Endometrial microvascular endothelial cells (primary cell): Measurements from ENCODE around the gene HNRNPM. TPM values are rescaled to one million over a fixed set of nuclear protein-coding genes. Genes with fewer than 3 reads are reported as not detected.
"Not testable (repeated sequence)": the region's sequence is repeated elsewhere in the genome, so short reads cannot be mapped to it uniquely, and the experiment has no call there.

Source experiments
- in situ Hi-C: cut with HindIII; loops from 2 replicates; pipeline ENCODE4 v1.10.0; 2017; ENCODE audit warnings: low sequenced_read_pairs, low pct_unique_long_range_greater_than_20kb; ENCODE audit errors: inconsistent ontology term
- total RNA-seq: library from RNA; depleted of rRNA; stranded (reverse); fragments of >200 nt; gene quantifications from one replicate; pipeline ENCODE4 v1.2.3, GENCODE V29; 2015; ENCODE audit errors: inconsistent ontology term

The HNRNPM gene
- 129 TPM for total RNA-seq

GRCh38 chr19:8444677-8445487, at the start of gene HNRNPM:
Gene HNRNPM (plus strand): TSS chr19:8444975. CDS start chr19:8444999, 24 bp downstream.
- in situ Hi-C loops = no loop called here

- in situ Hi-C loops = no loop called here
These were observed 49.1 kb upstream of the HNRNPM start for GRCh38 chr19:8395621-8396082.

- in situ Hi-C loops = no loop called here
These were observed 48.6 kb upstream of the HNRNPM start for GRCh38 chr19:8396185-8396562.

GRCh38 chr19:8396563-8397203, 48.1 kb upstream of the HNRNPM start:
- in situ Hi-C loops = no loop called here

GRCh38 chr19:8397271-8397670, 47.5 kb upstream of the HNRNPM start:
- in situ Hi-C loops = no loop called here

- in situ Hi-C loops = no loop called here
These were observed 46.9 kb upstream of the HNRNPM start for GRCh38 chr19:8397746-8398310.

GRCh38 chr19:8398311-8398771, 46.4 kb upstream of the HNRNPM start:
- in situ Hi-C loops = no loop called here

- in situ Hi-C loops = no loop called here
These were observed 45.0 kb upstream of the HNRNPM start for GRCh38 chr19:8399681-8400188.

- in situ Hi-C loops = no loop called here
These were observed 42.8 kb upstream of the HNRNPM start for GRCh38 chr19:8401981-8402411.

- in situ Hi-C loops = no loop called here
These were observed 41.5 kb upstream of the HNRNPM start for GRCh38 chr19:8403098-8403819.

GRCh38 chr19:8403820-8404109, 41.0 kb upstream of the HNRNPM start:
- in situ Hi-C loops = no loop called here

GRCh38 chr19:8404391-8405151, 40.2 kb upstream of the HNRNPM start:
- in situ Hi-C loops = no loop called here

GRCh38 chr19:8410718-8411117, 34.1 kb upstream of the HNRNPM start:
- in situ Hi-C loops = not testable (repeated sequence)

GRCh38 chr19:8412783-8413628, 31.8 kb upstream of the HNRNPM start, which contains the start of gene MARCHF2:
Gene MARCHF2 (plus strand): TSS chr19:8413305. CDS start chr19:8421841, 8,536 bp downstream.
- in situ Hi-C loops = no loop called here

GRCh38 chr19:8413629-8413995, 31.2 kb upstream of the HNRNPM start:
- in situ Hi-C loops = no loop called here

GRCh38 chr19:8416796-8417195, 28.0 kb upstream of the HNRNPM start:
- in situ Hi-C loops = no loop called here
